GM18505 (cell line): ENCODE measurements around the gene ADCY5.

Source experiments
- ATAC-seq: cut with Tn5 transposase; IDR thresholded peaks from one replicate; pipeline ENCODE4 v1.9.1; 2021; ENCODE audit not compliant: unreplicated experiment
- POLR2A ChIP-seq: IDR thresholded peaks from 4 replicates; pipeline ENCODE4 v1.6.1; 2011; ENCODE audit warnings: borderline replicate concordance; ENCODE audit not compliant: insufficient read depth, insufficient read length; ENCODE audit errors: extremely low read depth

Gene ADCY5

GRCh38 chr3:123447749-123448517, 957 bp downstream of the ADCY5 start:
- TF ChIP-seq POLR2A, result no peak
- no peak for ATAC-seq

- ATAC-seq, result no peak
These were observed 1.5 kb downstream of the ADCY5 start for GRCh38 chr3:123447416-123447748.

GRCh38 chr3:123446610-123447109, 2.2 kb downstream of the ADCY5 start:
- ATAC-seq, result no peak
- TF ChIP-seq POLR2A, result no peak

More at GRCh38 chr3:123447416-123447748, 1.5 kb downstream of the ADCY5 start:
- no peak for TF ChIP-seq POLR2A

GRCh38 chr3:123446210-123446609, 2.7 kb downstream of the ADCY5 start:
- TF ChIP-seq POLR2A, result no peak
- ATAC-seq, result no peak

GRCh38 chr3:123445702-123446101, 3.2 kb downstream of the ADCY5 start:
- TF ChIP-seq POLR2A, result no peak
- no peak for ATAC-seq

GRCh38 chr3:123444744-123445143, 4.1 kb downstream of the ADCY5 start:
- TF ChIP-seq POLR2A, result no peak
- ATAC-seq, result no peak

GRCh38 chr3:123444023-123444422, 4.9 kb downstream of the ADCY5 start:
- TF ChIP-seq POLR2A, result no peak
- no peak for ATAC-seq

GRCh38 chr3:123442908-123443307, 6.0 kb downstream of the ADCY5 start:
- no peak for TF ChIP-seq POLR2A
- no peak for ATAC-seq

- TF ChIP-seq POLR2A, result no peak
- no peak for ATAC-seq
These were observed 6.8 kb downstream of the ADCY5 start for GRCh38 chr3:123442125-123442524.

- no peak for ATAC-seq
- TF ChIP-seq POLR2A, result no peak
These were observed 8.9 kb downstream of the ADCY5 start for GRCh38 chr3:123439806-123440580.

- ATAC-seq, result no peak
- TF ChIP-seq POLR2A, result no peak
These were observed 15.9 kb downstream of the ADCY5 start for GRCh38 chr3:123432832-123433523.

GRCh38 chr3:123431658-123432324, 17.1 kb downstream of the ADCY5 start:
- no peak for TF ChIP-seq POLR2A
- ATAC-seq, result no peak

GRCh38 chr3:123431007-123431657, 17.8 kb downstream of the ADCY5 start:
- ATAC-seq, result no peak
- TF ChIP-seq POLR2A, result no peak

- no peak for ATAC-seq
- no peak for TF ChIP-seq POLR2A
These were observed 18.6 kb downstream of the ADCY5 start for GRCh38 chr3:123430266-123430665.
